ENCODE data around the gene EFS. TPM values are rescaled to one million over a fixed set of nuclear protein-coding genes. Genes with fewer than 3 reads are reported as not detected.

The EFS gene
- total RNA-seq, 4 donors from 2014 or later = 7.0 to 12.9 (median 8.6) TPM

- no peak for DNase-seq
- TF ChIP-seq CTCF (IDR thresholded peaks at IDR 0.05) (no peak), POLR2A (IDR thresholded peaks at IDR 0.05) (no peak)
- H3K27me3 ChIP-seq = no peaks in the 10 kb centered on the region
- H3K36me3 ChIP-seq = no peaks in the 10 kb centered on the region
- WGBS, 2 donors = 36 to 37% methylated on average over 4 of the region's 4 CpGs
- no peaks in the 10 kb centered on the region for H3K9me3 ChIP-seq
- no peak overlapping the region for H3K27ac ChIP-seq
- intact Hi-C loops (cut with DNase I) = no loop called here
- no peaks in the 10 kb centered on the region for H3K4me1 ChIP-seq
- no peak overlapping the region for H3K4me3 ChIP-seq (replicated peaks in 1 of 3)
Observed at GRCh38 chr14:23406244-23406643, 41.3 kb upstream of the EFS start.

GRCh38 chr14:23405516-23406025 lies 40.6 kb upstream of the EFS start:
- WGBS, 2 donors = 84 to 90% methylated on average over 13 of the region's 13 CpGs
- TF ChIP-seq CTCF (IDR thresholded peaks at IDR 0.05) (no peak), POLR2A (IDR thresholded peaks at IDR 0.05) (no peak)
- Histone ChIP-seq H3K27me3 (no peaks in the 10 kb centered on the region), H3K4me3 (replicated peaks in 1 of 3) (no peak overlapping the region), H3K4me1 (no peaks in the 10 kb centered on the region), H3K36me3 (no peaks in the 10 kb centered on the region), H3K27ac (no peak overlapping the region), H3K9me3 (no peaks in the 10 kb centered on the region)
- intact Hi-C loops (cut with DNase I) = no loop called here
- DNase-seq = no peak

- Histone ChIP-seq H3K27me3 (no peaks in the 10 kb centered on the region), H3K4me3 (replicated peaks in 1 of 3) (no peak overlapping the region), H3K36me3 (no peaks in the 10 kb centered on the region), H3K27ac (no peak overlapping the region), H3K9me3 (no peaks in the 10 kb centered on the region), H3K4me1 (no peaks in the 10 kb centered on the region)
- DNase-seq = no peak
- intact Hi-C loops (cut with DNase I) = no loop called here
- TF ChIP-seq POLR2A (IDR thresholded peaks at IDR 0.05) (no peak), CTCF (IDR thresholded peaks at IDR 0.05) (no peak)
- 67 to 79% methylated on average over 10 of the region's 10 CpGs for WGBS, 2 donors
Observed at GRCh38 chr14:23405096-23405495, 40.1 kb upstream of the EFS start.

- intact Hi-C loops (cut with DNase I) = no loop called here
- TF ChIP-seq CTCF (IDR thresholded peaks at IDR 0.05) (no peak), POLR2A (IDR thresholded peaks at IDR 0.05) (no peak)
- WGBS, 2 donors = 81 to 84% methylated on average over 9 to 14 of the region's 14 CpGs
- no peaks in the 10 kb centered on the region for H3K36me3 ChIP-seq
- H3K4me3 ChIP-seq (replicated peaks in 1 of 3) = no peak overlapping the region
- H3K27ac ChIP-seq = no peak overlapping the region
- no peaks in the 10 kb centered on the region for H3K27me3 ChIP-seq
- DNase-seq = no peak
- H3K4me1 ChIP-seq = no peaks in the 10 kb centered on the region
- H3K9me3 ChIP-seq = no peaks in the 10 kb centered on the region
Observed at GRCh38 chr14:23404331-23404900, 39.4 kb upstream of the EFS start.

DNA sequence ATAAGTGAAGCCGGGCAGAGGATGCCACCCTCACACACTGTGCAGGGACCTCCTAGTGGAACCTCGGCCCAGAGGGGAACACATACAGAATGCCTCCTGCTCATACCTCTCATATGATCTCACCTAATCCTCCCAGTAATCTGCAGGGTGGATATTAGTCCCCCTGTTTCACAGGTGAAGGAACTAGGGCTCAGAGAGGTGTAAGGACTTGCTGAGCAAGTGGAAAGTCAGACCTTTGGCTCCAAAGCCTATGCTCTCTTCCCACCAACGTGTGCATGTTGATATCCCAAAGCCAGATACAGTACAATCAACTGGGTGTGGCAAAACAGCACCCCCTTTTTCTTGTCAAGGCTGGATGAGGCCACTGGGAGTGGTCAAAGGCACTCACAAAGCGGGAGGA lies 38.9 kb upstream of the EFS start:
- H3K36me3 ChIP-seq = no peaks in the 10 kb centered on the region
- no peak for DNase-seq
- TF ChIP-seq POLR2A (IDR thresholded peaks at IDR 0.05) (no peak), CTCF (IDR thresholded peaks at IDR 0.05) (no peak)
- no peaks in the 10 kb centered on the region for H3K27me3 ChIP-seq
- no peak overlapping the region for H3K27ac ChIP-seq
- H3K4me1 ChIP-seq = no peaks in the 10 kb centered on the region
- no peaks in the 10 kb centered on the region for H3K9me3 ChIP-seq
- H3K4me3 ChIP-seq (replicated peaks in 1 of 3) = no peak overlapping the region
- WGBS, 2 donors = 82 to 84% methylated on average over 4 of the region's 4 CpGs
- intact Hi-C loops (cut with DNase I) = no loop called here

All from thyroid gland (tissue), 4 donors.